GM18858 (cell line): ENCODE results near the gene ID1.
"Not testable (repeated sequence)": the region's sequence is repeated elsewhere in the genome, so short reads cannot be mapped to it uniquely, and the experiment has no call there.

Experiments used
- ATAC-seq: cut with Tn5 transposase; IDR thresholded peaks from one replicate; pipeline ENCODE4 v1.9.1; 2021; ENCODE audit not compliant: unreplicated experiment

ID1 gene

GRCh38 chr20:31633339-31633914 lies 28.3 kb downstream of the ID1 start:
- ATAC-seq = no peak

- ATAC-seq = no peak
Measured at GRCh38 chr20:31637660-31638059, 32.6 kb downstream of the ID1 start, which contains the start of gene COX4I2. TSS of gene COX4I2 (plus strand) at chr20:31637912. CDS start at chr20:31639018, 1,106 bp downstream.

GRCh38 chr20:31638317-31638716 lies 33.2 kb downstream of the ID1 start:
- ATAC-seq = no peak

GRCh38 chr20:31638816-31639215 lies 33.7 kb downstream of the ID1 start:
- no peak for ATAC-seq

- ATAC-seq = no peak
Measured at GRCh38 chr20:31640259-31640658, 35.2 kb downstream of the ID1 start.

GRCh38 chr20:31641391-31641790 lies 36.3 kb downstream of the ID1 start:
- ATAC-seq = no peak

- ATAC-seq = no peak
Measured at GRCh38 chr20:31642837-31643236, 37.7 kb downstream of the ID1 start.

GRCh38 chr20:31643522-31643921 lies 38.4 kb downstream of the ID1 start:
- ATAC-seq = no peak

- ATAC-seq = no peak
Measured at GRCh38 chr20:31644701-31645100, 39.6 kb downstream of the ID1 start.

- not testable (repeated sequence) for ATAC-seq
Measured at GRCh38 chr20:31648104-31648503, 43.0 kb downstream of the ID1 start.

- no peak for ATAC-seq
Measured at GRCh38 chr20:31652917-31653396, 47.9 kb downstream of the ID1 start.

GRCh38 chr20:31653561-31653960 lies 48.5 kb downstream of the ID1 start:
- no peak for ATAC-seq

- ATAC-seq = no peak
Measured at GRCh38 chr20:31654534-31654933, 49.4 kb downstream of the ID1 start.
